ENCODE measurements around the gene HAVCR1.

The HAVCR1 gene

DNA sequence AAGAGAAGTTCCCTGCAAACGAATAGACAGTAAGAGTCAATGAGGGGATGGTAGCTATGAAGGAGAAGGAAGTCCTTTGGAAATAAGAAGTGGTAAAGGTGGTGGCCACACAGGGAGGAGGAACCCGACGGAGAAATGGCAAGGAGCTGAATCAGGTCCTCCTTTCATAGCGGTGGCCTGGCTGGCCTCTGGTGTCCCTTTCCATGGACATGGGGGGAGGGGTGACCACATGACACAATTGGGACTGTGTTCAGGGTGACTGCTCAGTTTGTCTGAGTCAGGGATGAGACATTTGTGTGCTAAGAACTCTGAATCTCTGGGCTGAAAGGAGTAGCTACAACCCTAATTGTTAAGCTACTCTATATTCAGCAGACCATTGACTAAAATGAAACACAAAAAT, 67.2 kb downstream of the HAVCR1 start:
- DNase-seq (ENCODE audit: low read depth in 3 of 3), result no peak

GRCh38 chr5:156984064-156984463, 74.9 kb downstream of the HAVCR1 start:
- DNase-seq (ENCODE audit: low read depth in 3 of 3), result no peak

DNA sequence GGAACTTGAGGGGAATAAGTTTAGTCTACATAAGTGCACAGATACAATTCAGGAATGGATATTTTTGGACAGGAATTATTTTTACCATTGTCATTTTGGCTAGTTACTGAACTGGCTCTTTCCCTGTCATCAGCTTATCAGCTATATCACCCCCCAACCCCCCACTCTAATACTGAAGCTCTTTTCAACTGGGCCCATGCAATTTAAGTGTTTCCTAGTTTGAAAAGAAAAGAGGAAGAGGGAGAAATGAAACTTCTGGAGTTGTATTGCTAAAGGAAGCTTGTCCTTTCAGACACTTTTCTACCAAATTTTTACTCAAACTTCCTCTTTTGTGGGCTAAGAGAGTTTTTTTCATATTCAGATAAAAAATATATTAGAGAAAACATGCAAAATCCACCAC, 77.4 kb downstream of the HAVCR1 start:
- no peak for DNase-seq (ENCODE audit: low read depth in 3 of 3)

Data from stimulated activated CD4-positive, alpha-beta T cell treated with anti-CD3 and anti-CD28 coated beads, TNF-alpha, amount 100 ng/mL, for 4 hours (primary cell).